ENCODE measurements around the gene DST. TPM values are rescaled to one million over a fixed set of nuclear protein-coding genes. Genes with fewer than 3 reads are reported as not detected.

DST gene
- polyA plus RNA-seq, 1 of the 3 experiments (the other 2 are of a cell fraction): 64.3 TPM

DNA sequence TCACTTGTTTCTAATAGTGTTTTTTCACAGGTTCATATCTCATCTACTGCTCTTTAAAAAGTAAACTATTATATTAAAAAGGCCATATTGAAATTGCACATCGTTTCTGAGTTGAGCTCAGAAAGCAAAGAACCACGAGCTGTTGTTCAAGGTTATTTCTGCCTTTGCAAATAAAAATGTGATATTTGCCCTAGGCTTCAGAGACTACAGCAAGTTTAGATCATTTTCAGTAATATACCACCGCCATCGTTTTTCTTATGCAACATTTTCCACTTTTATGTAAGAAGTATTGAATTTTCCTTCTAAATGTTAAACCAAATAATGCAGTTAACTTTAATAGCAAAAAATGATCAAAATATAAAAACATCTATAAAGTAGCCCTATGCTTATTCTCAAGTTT is 71.1 kb downstream of the DST start (continued):
- TF ChIP-seq, protein P1, sequence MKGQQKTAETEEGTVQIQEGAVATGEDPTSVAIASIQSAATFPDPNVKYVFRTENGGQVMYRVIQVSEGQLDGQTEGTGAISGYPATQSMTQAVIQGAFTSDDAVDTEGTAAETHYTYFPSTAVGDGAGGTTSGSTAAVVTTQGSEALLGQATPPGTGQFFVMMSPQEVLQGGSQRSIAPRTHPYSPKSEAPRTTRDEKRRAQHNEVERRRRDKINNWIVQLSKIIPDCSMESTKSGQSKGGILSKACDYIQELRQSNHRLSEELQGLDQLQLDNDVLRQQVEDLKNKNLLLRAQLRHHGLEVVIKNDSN (IDR thresholded peaks at IDR 0.05; ENCODE audit: borderline replicate concordance, low read depth): no peak

GRCh38 chr6:56570413-56571359 is 72.0 kb downstream of the DST start:
- Histone ChIP-seq H3K9me2 (no peaks in the 10 kb centered on the region), H3K27ac (ENCODE audit: low read depth in 2 of 2, low read length in 1 of 2) (peak overlapping the region in 1 of 2 experiments; percentile 11; a peak in 1 of 4 replicates), H3K4me2 (no peak overlapping the region), H3K79me2 (ENCODE audit: insufficient read depth) (peaks cover 16% of the 10 kb centered on the region; the same call in 1 of the 2 replicates), H3K9ac (no peak overlapping the region), H3K36me3 (replicated peaks in 1 of 2; ENCODE audit: control insufficient read depth in 1 of 2, insufficient read depth in 2 of 2, low read length in 1 of 2) (peaks cover 47 to 65% of the 10 kb centered on the region in 2 experiments), H3K9me3 (no peaks in the 10 kb centered on the region), H4K20me1 (ENCODE audit: insufficient read depth) (no peaks in the 10 kb centered on the region), H2AFZ (ENCODE audit: low read depth) (no peak overlapping the region), H3K4me3 (ENCODE audit: low read depth in 2 of 2, low read length in 1 of 2) (no peak overlapping the region), H3K4me1 (ENCODE audit: control insufficient read depth in 1 of 2, insufficient read depth in 2 of 2, low read depth in 1 of 2, low read length in 1 of 2) (peaks cover 14 to 29% of the 10 kb centered on the region in 2 experiments; a peak in 3 of 4 replicates), H3F3A (replicated peaks; ENCODE audit: insufficient read depth) (peaks cover 18% of the 10 kb centered on the region), H3K27me3 (ENCODE audit: insufficient read depth) (no peaks in the 10 kb centered on the region)
- ChIA-PET CTCF (interaction anchor here (0.6 to 3.0 kb wide), 36 partner anchors 9 to 281 kb away, joined by 3 to 36 read pairs (median 4); no protein-coding TSS in a partner anchor), POLR2A (interaction anchor here (0.7 kb wide), 1 partner anchor 96 kb away, joined by 3 read pairs; no protein-coding TSS in a partner anchor)
- peak; percentile 33 for DNase-seq
- WGBS (ENCODE audit: low lambda C conversion rate): 65% methylated on average over 8 of the region's 8 CpGs
- TF ChIP-seq YY1 (IDR thresholded peaks at IDR 0.05; ENCODE audit: low read depth) (no peak), TCF12 (IDR thresholded peaks at IDR 0.05) (no peak), JUND (IDR thresholded peaks at IDR 0.05) (no peak), SMC3 (IDR thresholded peaks at IDR 0.05; ENCODE audit: low read depth, low read length) (peak; percentile 47; the same call in 1 of the 2 replicates), FOXM1 (IDR thresholded peaks at IDR 0.05; ENCODE audit: low read depth) (no peak), GATA2 (CRISPR knock-in tag; IDR thresholded peaks at IDR 0.05) (no peak), FOSL2 (IDR thresholded peaks at IDR 0.05; ENCODE audit: borderline replicate concordance, low read depth) (no peak), MEF2A (IDR thresholded peaks at IDR 0.05; ENCODE audit: borderline replicate concordance, low read depth) (no peak), IRF3 (IDR thresholded peaks at IDR 0.05; ENCODE audit: low read depth, low read length) (no peak), SIN3A (IDR thresholded peaks at IDR 0.05; ENCODE audit: borderline replicate concordance, low read depth, low read length) (no peak), NRF1 (IDR thresholded peaks at IDR 0.05; ENCODE audit: low read depth, low read length) (no peak), GABPA (IDR thresholded peaks at IDR 0.05; ENCODE audit: low read depth) (no peak), RFX5 (IDR thresholded peaks at IDR 0.05; ENCODE audit: low read length) (no peak), CTCF (IDR thresholded peaks at IDR 0.05) (peak; percentile 63), RAD21 (IDR thresholded peaks at IDR 0.05; ENCODE audit: low read length) (peak; percentile 59), EZH2phosphoT487 (IDR thresholded peaks at IDR 0.05; ENCODE audit: borderline replicate concordance, low read depth) (no peak), TEAD4 (IDR thresholded peaks at IDR 0.05; ENCODE audit: borderline replicate concordance, insufficient read depth) (no peak)
- TF ChIP-seq, protein P2, sequence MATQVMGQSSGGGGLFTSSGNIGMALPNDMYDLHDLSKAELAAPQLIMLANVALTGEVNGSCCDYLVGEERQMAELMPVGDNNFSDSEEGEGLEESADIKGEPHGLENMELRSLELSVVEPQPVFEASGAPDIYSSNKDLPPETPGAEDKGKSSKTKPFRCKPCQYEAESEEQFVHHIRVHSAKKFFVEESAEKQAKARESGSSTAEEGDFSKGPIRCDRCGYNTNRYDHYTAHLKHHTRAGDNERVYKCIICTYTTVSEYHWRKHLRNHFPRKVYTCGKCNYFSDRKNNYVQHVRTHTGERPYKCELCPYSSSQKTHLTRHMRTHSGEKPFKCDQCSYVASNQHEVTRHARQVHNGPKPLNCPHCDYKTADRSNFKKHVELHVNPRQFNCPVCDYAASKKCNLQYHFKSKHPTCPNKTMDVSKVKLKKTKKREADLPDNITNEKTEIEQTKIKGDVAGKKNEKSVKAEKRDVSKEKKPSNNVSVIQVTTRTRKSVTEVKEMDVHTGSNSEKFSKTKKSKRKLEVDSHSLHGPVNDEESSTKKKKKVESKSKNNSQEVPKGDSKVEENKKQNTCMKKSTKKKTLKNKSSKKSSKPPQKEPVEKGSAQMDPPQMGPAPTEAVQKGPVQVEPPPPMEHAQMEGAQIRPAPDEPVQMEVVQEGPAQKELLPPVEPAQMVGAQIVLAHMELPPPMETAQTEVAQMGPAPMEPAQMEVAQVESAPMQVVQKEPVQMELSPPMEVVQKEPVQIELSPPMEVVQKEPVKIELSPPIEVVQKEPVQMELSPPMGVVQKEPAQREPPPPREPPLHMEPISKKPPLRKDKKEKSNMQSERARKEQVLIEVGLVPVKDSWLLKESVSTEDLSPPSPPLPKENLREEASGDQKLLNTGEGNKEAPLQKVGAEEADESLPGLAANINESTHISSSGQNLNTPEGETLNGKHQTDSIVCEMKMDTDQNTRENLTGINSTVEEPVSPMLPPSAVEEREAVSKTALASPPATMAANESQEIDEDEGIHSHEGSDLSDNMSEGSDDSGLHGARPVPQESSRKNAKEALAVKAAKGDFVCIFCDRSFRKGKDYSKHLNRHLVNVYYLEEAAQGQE (IDR thresholded peaks at IDR 0.05; ENCODE audit: low read depth, low read length): no peak
- TF ChIP-seq, protein P1 (IDR thresholded peaks at IDR 0.05; ENCODE audit: borderline replicate concordance, low read depth): no peak

Data from SK-N-SH (cell line).